Uterus (tissue), 4 donors: ENCODE measurements around the gene TAF7L. TPM values are rescaled to one million over a fixed set of nuclear protein-coding genes. Genes with fewer than 3 reads are reported as not detected.

Source experiments
- DNase-seq, 2 donors: peaks; one replicate each; pipeline ENCODE4 v3.0.0-alpha.2; 2019 to 2020
- H3K27ac ChIP-seq, 2 donors: fragments of 200-600 bp; sonication (generic); 1 replicate in 1 of 2; 2 replicates in 1 of 2; pipeline ENCODE4 v1.5.1; 2016 to 2018
- H3K27me3 ChIP-seq, 2 donors: fragments of 200-600 bp; sonication (generic); one replicate each; pipeline ENCODE4 v1.5.1; 2018 to 2019; ENCODE audit warnings: control low read depth in 1 of 2
- H3K36me3 ChIP-seq, 2 donors: fragments of 200-600 bp; sonication (generic); one replicate each; pipeline ENCODE4 v1.5.1; 2019; ENCODE audit warnings: control low read depth in 1 of 2
- H3K4me1 ChIP-seq, 2 donors: fragments of 200-600 bp; sonication (generic); one replicate each; pipeline ENCODE4 v1.5.1; 2018 to 2019; ENCODE audit warnings: control low read depth in 1 of 2
- H3K4me3 ChIP-seq, 2 donors: fragments of 200-600 bp; sonication (generic); 1 replicate in 1 of 2; 2 replicates in 1 of 2; pipeline ENCODE4 v1.5.1; 2018 to 2019; ENCODE audit warnings: mild to moderate bottlenecking in 1 of 2
- H3K9me3 ChIP-seq, 2 donors: fragments of 200-600 bp; sonication (generic); one replicate each; pipeline ENCODE4 v1.5.1; 2019; ENCODE audit warnings: control low read depth in 1 of 2
- POLR2A ChIP-seq, 2 donors: fragments of 450-650 bp; IDR thresholded peaks; one replicate each; pipeline ENCODE4 v1.6.1; 2016; ENCODE audit warnings: antibody characterized with exemption in 2 of 2, mild to moderate bottlenecking in 1 of 2, moderate library complexity in 1 of 2
- intact Hi-C: fragments of 100-400 bp; cut with DNase I; formaldehyde crosslinking; loops from one replicate; pipeline ENCODE4 v1.15.1; 2023; ENCODE audit warnings: low total_unique reads
- total RNA-seq, 4 donors: library from RNA; depleted of rRNA in 3 of 4; stranded (reverse); fragments of >200 nt in 3 of 4; gene quantifications; one replicate each; pipeline versions ENCODE4 v1.1.0 to v1.2.4, GENCODE V29; 2014 to 2023
- TF ChIP-seq, protein P1 (sequence below), 4 experiments: fragments of 200-600 bp in 2 of 4; fragments of 450-650 bp in 2 of 4; sonication (generic) in 2 of 4; IDR thresholded peaks; one replicate each; pipeline ENCODE4 v1.5.1; 2016 to 2019; ENCODE audit warnings: antibody characterized with exemption in 4 of 4, mild to moderate bottlenecking in 2 of 4, moderate library complexity in 1 of 4
- donor health status: DM: yes; HTN: yes; CAD: no.

The TAF7L gene
- total RNA-seq, 4 donors from 2014 or later: 1.2 TPM; not detected in 3

DNA sequence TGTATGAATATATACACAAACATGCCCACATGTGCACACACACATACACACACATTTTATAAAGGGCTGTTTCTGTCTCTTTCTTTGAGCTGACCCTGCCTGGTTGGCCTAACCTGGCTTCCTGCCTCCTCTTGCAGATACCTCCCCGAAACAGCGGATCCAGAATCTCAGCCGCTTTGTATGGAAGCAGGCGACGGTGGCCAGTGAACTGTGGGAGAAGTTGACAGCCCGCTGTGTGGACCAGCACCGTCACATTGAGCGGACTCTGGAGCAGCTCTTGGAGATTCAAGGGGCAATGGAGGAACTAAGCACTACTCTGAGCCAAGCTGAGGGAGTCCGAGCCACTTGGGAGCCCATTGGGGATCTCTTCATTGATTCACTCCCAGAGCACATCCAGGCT lies 49.6 kb downstream of the TAF7L start:
- H3K27ac ChIP-seq: no peak overlapping the region
- DNase-seq: no peak
- no peaks in the 10 kb centered on the region for H3K4me1 ChIP-seq
- no peaks in the 10 kb centered on the region for H3K9me3 ChIP-seq
- H3K27me3 ChIP-seq: no peaks in the 10 kb centered on the region
- no peak overlapping the region for H3K4me3 ChIP-seq
- TF ChIP-seq, protein P1, sequence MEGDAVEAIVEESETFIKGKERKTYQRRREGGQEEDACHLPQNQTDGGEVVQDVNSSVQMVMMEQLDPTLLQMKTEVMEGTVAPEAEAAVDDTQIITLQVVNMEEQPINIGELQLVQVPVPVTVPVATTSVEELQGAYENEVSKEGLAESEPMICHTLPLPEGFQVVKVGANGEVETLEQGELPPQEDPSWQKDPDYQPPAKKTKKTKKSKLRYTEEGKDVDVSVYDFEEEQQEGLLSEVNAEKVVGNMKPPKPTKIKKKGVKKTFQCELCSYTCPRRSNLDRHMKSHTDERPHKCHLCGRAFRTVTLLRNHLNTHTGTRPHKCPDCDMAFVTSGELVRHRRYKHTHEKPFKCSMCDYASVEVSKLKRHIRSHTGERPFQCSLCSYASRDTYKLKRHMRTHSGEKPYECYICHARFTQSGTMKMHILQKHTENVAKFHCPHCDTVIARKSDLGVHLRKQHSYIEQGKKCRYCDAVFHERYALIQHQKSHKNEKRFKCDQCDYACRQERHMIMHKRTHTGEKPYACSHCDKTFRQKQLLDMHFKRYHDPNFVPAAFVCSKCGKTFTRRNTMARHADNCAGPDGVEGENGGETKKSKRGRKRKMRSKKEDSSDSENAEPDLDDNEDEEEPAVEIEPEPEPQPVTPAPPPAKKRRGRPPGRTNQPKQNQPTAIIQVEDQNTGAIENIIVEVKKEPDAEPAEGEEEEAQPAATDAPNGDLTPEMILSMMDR (IDR thresholded peaks at IDR 0.05): no peak
- TF ChIP-seq POLR2A (IDR thresholded peaks at IDR 0.05): no peak
- no peaks in the 10 kb centered on the region for H3K36me3 ChIP-seq
- intact Hi-C loops: no loop called here

DNA sequence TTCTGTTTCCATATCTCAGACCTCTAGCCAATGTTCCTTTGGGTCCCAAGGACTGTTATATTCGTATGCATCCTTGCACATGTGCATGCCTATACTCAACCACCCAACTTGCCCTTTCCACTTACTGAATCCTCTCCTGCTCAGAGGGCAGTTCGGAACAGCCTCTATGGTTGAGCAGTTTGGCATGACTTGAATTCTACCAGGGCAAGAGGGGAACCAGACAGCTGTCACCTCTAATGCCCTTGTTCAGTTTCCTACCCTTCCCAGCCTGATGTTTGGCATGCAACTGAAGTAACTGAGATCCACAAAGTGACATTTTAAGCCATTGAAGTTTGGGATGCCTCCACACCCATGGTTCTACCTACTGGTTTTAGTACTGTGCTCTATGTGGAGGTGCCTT lies 54.1 kb downstream of the TAF7L start:
- Histone ChIP-seq H3K36me3 (no peaks in the 10 kb centered on the region), H3K4me1 (no peaks in the 10 kb centered on the region), H3K4me3 (no peak overlapping the region), H3K9me3 (no peaks in the 10 kb centered on the region), H3K27me3 (no peaks in the 10 kb centered on the region), H3K27ac (no peak overlapping the region)
- intact Hi-C loops: no loop called here
- no peak for DNase-seq
- no peak for TF ChIP-seq POLR2A (IDR thresholded peaks at IDR 0.05)
- TF ChIP-seq, protein P1 (IDR thresholded peaks at IDR 0.05): no peak

DNA sequence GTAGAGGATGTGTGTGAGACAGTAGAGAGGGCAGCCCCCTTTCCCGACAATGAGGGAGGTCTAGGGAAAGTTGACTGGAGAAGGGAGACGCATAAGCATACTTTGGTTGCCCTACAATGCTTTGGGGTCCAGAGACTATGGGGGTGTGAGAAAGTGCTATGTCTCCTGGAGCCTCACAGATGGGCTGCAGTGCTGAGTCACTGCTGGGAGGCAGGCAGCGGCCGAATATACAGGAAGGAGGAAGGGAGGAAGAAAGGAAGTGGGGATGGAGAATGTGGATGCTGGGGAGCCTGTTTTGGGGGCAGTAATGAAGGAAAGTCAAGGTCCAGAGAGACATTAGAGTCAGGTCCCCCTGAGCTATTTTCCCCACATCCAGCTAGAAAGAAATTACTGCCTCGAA lies 58.8 kb downstream of the TAF7L start:
- intact Hi-C loops: no loop called here
- Histone ChIP-seq H3K27ac (no peak overlapping the region), H3K27me3 (no peaks in the 10 kb centered on the region), H3K4me1 (no peaks in the 10 kb centered on the region), H3K4me3 (no peak overlapping the region), H3K36me3 (no peaks in the 10 kb centered on the region), H3K9me3 (no peaks in the 10 kb centered on the region)
- no peak for DNase-seq
- TF ChIP-seq, protein P1 (IDR thresholded peaks at IDR 0.05): no peak
- no peak for TF ChIP-seq POLR2A (IDR thresholded peaks at IDR 0.05)

DNA sequence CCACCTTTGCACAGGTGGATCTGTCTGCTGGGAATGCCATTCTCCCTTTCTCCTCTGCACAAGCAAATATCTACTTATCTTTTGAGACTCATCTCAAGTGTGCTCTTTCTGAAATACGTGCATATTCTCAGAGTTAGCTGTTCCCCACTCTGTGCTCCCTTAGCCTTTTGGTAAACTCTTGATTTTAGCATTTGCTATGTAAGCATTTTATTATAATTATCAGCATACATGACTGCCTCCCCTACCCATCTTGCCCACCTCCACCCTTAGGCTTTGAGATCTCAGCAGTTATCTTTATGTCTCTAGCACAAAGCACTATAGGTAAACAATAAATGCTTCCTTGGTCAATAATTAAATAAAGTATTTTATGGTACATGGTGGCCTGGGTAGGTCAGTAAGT lies 60.1 kb downstream of the TAF7L start:
- no peak for TF ChIP-seq POLR2A (IDR thresholded peaks at IDR 0.05)
- no peaks in the 10 kb centered on the region for H3K36me3 ChIP-seq
- H3K27me3 ChIP-seq: no peaks in the 10 kb centered on the region
- H3K27ac ChIP-seq: no peak overlapping the region
- no peaks in the 10 kb centered on the region for H3K4me1 ChIP-seq
- no peaks in the 10 kb centered on the region for H3K9me3 ChIP-seq
- intact Hi-C loops: no loop called here
- no peak overlapping the region for H3K4me3 ChIP-seq
- DNase-seq: no peak

DNA sequence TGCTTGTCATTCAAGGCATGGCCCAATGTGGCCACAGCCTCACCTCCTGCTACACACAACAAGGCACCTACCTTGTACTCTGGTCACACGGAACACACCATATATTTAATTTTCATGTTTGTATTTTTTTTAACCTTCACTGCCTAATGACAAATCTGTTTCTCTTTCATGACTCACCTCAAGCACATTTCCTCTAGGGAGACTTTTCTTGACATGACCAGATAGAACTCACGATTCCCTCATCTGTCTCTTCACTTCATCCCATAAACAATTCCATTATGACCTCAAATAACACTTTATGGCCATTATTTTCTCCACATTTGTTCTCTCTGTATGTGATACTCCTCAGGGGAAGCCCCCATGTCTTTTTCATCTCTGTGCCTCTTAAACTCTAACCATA lies 60.5 kb downstream of the TAF7L start:
- no peak for TF ChIP-seq POLR2A (IDR thresholded peaks at IDR 0.05)
- TF ChIP-seq, protein P1 (IDR thresholded peaks at IDR 0.05): no peak
- no peaks in the 10 kb centered on the region for H3K4me1 ChIP-seq
- no peak overlapping the region for H3K27ac ChIP-seq
- no peaks in the 10 kb centered on the region for H3K9me3 ChIP-seq
- no peak for DNase-seq
- H3K27me3 ChIP-seq: no peaks in the 10 kb centered on the region
- H3K36me3 ChIP-seq: no peaks in the 10 kb centered on the region
- intact Hi-C loops: no loop called here
- H3K4me3 ChIP-seq: no peak overlapping the region

DNA sequence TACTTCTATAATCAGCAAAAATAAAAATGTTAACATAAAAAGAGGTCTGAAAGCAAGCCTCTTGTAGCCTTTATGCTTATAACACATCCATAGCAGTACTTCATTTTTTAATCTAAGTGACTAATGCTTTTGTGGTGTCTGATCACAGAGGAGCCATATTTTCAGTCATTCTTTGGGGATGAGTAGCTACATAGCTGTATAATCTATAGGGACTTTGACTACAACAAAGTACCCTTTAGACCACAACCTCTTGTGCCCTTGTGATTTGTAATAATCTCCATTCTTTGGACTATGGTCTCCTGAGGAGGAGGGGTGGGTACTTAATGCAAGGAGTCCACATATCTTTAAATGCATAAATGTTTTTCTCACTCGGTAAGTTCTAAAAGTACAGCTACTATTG lies 62.0 kb downstream of the TAF7L start:
- Histone ChIP-seq H3K4me3 (no peak overlapping the region), H3K4me1 (no peaks in the 10 kb centered on the region), H3K36me3 (no peaks in the 10 kb centered on the region), H3K27me3 (no peaks in the 10 kb centered on the region), H3K27ac (no peak overlapping the region), H3K9me3 (no peaks in the 10 kb centered on the region)
- no peak for DNase-seq
- intact Hi-C loops: no loop called here
- TF ChIP-seq, protein P1 (IDR thresholded peaks at IDR 0.05): no peak
